HG02938 (cell line): Measurements from ENCODE around the gene SIGLEC5.
"Not testable (repeated sequence)": the region's sequence is repeated elsewhere in the genome, so short reads cannot be mapped to it uniquely, and the experiment has no call there.

ENCODE experiments used
- ATAC-seq: cut with Tn5 transposase; IDR thresholded peaks from one replicate; pipeline ENCODE4 v1.9.1; 2021; ENCODE audit warnings: mild to moderate bottlenecking, moderate library complexity; ENCODE audit not compliant: unreplicated experiment

The SIGLEC5 gene, protein sequence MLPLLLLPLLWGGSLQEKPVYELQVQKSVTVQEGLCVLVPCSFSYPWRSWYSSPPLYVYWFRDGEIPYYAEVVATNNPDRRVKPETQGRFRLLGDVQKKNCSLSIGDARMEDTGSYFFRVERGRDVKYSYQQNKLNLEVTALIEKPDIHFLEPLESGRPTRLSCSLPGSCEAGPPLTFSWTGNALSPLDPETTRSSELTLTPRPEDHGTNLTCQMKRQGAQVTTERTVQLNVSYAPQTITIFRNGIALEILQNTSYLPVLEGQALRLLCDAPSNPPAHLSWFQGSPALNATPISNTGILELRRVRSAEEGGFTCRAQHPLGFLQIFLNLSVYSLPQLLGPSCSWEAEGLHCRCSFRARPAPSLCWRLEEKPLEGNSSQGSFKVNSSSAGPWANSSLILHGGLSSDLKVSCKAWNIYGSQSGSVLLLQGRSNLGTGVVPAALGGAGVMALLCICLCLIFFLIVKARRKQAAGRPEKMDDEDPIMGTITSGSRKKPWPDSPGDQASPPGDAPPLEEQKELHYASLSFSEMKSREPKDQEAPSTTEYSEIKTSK

DNA sequence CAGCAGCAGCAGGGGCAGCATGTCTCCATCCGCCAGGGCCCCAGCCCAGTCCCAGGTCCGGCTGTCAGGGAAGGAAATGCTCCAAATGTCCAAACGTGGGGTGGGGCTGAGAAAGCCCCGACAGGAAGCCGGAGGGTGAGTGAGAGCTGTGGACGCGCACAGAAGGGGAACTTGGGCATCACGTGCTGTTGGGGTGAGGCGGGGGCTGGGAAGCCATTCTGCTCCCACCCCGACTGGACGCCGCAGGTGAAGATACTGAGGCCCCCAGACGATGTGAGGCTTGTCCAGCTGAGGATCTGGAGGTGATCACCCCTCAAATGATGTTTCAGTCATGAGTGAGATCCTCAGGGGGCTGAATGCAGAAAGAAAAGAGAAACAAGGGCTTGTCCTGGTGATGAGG is at the start of gene SIGLEC5:
Gene SIGLEC5 (minus strand): TSS at position 87 of the 400 bp plus-strand sequence. CDS start 66 bp downstream, at position 21.
- not testable (repeated sequence) for ATAC-seq

DNA sequence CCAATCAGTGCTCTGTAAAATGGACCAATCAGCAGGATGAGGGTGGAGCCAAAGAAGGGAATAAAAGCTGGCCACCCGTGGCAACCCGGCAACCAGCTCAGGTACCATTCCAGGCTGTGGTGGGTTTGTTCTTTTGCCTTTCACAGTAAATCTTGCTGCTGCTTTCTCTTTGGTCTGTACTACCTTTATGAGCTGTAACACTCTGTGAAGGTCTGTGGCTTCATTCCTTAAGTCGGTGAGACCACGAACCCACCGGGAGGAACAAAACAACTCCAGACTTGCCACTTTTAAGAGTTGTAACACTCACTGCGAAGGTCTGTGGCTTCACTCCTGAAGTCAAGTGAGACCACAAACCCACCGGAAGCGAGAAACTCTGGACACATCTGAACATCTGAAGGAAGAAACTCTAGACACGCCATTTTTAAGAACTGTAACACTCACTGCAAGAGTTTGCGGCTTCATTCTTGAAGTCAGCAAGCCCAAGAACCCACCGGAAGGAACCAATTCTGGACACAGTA is 46.4 kb upstream of the SIGLEC5 start:
- no peak for ATAC-seq

DNA sequence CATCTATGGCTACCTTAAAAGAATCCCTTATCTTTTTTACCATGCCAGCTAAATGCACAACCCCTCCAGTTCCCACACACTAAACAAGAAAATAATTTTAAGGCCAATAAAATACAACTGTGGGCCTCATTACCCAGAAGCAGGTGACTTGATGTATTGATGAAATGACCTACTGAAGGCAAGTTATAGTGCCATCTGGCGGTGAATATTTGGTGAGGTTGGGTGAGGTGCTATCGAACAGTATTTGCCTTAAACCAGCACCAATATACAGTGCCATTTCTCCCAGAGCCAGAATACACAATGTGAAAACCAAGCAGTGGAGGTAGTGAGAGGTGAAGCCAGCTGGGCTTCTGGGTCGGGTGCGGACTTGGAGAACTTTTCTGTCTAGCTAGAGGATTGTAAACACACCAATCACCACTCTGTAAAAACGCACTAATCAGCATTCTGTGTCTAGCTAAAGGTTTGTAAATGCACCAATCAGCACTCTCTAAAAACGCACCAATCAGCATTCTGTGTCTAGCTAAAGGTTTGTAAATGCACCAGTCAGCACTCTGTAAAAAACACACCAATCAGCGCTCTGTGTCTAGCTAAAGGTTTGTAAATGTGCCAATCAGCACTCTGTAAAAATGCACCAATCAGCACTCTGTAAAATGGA is 45.8 kb upstream of the SIGLEC5 start:
- not testable (repeated sequence) for ATAC-seq

DNA sequence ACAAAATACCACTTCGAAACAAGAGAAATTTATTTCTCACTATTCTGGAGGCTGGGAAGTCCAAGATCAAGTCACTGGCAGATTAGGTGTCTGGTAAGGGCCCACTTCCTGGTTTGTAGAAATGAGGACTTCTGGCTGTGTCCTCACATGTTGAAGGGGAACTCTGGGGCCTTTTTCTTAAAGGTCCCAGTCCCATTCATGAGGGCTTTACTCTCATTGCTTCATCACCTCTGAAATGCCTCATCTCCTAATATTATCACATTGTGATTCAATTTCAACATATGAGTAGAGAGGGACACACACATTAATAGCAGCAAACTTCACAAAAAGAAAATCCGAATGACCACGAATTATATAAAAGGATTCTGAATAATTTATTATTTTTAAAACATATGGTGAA is 38.0 kb upstream of the SIGLEC5 start:
- no peak for ATAC-seq

DNA sequence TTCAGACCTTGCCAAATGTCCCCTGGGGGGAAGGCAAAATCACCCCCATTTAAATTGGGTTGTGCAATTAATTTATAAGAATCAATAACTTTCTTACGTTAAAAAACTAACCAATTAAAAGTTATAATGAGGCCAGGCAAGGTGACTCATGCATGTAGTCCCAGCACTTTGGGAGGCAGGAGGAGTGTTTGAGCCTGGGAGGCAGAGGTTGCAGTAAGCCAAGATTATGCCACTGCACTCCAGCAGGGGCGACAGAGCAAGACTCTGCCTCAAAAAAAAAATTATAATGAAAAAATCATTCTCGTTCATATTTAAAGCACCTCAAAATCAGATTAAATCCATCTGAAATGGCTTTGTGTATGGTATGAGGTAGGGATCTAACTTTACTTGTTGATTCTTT is 34.8 kb upstream of the SIGLEC5 start:
- ATAC-seq: no peak

DNA sequence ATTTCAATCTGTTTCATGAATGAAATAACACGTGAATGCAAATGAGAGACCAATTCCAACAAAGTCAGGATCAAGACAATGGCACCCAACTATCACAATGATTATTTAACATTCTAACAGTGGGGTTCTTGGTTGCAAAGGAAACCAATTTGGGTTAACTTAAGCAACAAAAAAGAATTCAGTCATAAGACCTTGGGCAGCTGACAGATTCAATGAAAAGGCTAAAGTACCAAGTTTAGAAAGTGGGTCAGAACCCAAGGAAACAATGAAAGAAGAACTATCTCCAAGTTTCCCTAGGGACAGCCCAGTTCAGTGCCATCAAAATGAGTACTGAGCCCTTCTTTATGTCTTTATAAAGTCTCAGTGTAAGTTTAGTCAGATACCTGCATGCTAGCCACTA is 33.9 kb upstream of the SIGLEC5 start:
- ATAC-seq: no peak

DNA sequence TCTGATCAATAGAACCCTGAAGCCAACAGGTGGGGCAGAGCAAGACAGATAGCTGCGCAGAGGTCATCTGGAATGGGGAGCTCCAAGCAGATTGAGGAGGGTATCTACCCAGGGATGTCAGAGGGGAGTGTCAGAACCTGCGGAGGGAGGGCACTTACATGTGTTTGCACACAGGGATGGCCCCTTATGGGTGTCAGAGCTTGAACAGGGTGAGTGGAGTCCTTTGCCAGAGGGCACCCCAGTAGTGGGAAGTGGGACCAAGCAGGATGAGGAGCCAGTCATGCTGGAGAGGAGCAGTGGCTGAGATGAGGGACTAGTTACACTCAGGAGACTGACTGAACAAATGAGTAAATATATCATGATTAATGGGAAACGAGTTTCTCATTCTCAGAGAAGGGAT is 33.4 kb upstream of the SIGLEC5 start:
- no peak for ATAC-seq

DNA sequence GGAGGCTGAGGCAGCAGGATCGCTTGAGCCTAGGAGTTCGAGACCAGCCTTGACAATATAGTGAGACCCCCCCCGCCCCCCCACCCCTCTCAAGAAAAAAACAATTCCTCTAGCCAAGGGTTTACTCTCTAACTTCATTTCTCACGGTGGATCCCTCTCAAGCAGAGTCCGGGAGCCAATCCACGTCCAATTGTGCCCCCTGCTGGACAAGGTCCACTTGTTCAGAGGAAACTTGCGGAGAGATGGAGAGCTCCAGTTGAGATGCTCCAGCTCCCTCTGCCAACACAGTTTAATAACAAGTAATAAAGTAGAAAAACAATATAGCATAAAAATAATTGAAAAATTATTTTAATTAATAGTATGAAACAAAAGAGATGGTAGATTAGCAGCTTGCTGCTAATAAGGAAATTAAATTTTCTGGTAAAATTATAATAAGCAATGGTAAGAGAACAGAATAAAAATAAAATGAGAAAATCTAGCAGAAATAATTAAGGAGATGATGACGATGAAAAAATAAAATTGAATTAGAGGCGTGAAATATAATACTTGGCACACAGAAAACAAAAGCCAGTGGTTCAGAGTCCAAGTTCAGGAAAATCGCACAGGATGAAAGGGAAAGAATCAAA is 30.9 kb upstream of the SIGLEC5 start:
- no peak for ATAC-seq

DNA sequence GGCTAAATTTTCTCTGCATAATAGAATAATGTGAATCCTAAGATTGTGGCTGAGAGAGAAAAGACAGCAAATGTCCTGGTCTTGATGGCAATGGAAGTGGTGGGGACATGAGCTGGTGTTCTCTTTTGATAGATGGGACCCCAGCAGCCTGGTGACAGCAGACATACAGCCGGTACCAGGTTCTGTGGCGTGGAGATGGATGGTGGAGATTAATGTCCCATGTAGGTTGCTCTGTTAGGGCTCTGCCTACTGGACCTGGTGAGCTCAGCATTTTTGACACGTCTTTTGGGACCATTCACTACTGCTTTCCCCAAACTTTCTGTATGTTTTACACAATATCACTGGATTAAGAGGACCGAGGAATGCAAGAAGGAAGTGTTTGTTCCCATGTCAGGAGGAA is 24.6 kb upstream of the SIGLEC5 start:
- ATAC-seq: no peak

DNA sequence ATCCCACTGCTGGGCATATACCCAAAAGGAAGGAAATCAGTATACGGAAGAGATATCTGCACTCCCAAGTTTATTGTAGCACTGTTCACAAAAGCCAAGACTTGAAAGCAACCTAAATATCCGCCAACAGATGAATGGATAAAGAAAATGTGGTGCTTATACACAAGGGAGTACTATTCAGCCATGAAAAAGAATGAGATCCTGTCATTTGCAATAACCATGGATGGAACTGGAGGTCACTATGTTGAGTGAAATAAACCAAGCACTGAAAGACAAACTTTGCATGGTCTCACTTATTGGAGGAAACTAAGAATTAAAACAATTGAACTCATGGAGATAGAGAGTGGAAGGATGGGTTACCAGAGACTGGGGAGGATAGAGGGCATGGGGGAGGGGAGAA is 23.0 kb upstream of the SIGLEC5 start:
- no peak for ATAC-seq

DNA sequence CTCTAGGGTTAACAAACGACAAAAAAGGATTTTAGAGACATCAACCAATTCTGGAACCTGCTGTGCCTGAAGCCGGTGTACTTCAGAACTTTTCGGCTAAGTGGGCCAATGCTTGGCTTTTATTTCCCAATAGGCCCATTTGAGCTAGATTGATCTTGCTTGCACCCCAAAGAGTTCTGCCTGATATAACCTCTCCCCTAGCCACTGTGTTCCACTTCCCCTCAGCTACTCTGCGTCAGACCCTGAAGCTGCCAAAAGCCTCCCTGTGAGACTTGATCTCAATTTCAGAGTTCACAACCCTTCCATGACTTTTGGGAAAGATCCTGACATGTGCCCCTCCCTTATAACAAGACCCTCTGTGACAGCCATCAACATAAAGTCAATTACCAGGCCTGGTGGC is 22.1 kb upstream of the SIGLEC5 start:
- no peak for ATAC-seq

DNA sequence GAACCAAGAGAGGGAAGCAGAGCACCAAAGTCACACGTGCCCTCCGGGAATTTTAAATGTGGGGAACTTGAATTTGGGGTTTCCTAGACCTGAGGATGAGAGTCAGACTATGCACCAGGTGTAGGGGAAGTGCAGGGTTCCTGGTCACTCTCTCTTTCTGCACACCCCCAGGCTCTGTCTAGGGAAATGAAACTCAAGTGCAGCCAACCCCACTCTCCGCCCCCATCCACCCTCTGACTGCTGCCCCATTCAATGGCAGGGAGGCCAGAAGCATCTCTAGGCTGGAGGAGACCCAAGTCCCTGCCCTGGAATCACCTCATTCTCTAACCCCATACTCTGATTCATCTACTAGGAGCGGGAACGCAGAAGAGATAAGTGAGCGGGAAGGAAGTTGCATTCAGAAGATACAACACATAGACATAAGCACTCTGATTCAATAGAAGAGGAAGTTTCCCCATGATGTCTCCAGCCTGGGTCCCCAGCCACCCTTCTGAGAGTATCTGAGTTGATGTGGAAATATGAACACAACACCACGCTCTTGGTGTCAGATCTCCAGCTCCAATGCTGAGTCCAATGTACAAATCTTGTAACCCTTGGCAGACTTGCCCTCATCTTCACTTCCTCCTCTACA is 21.1 kb upstream of the SIGLEC5 start:
- ATAC-seq: no peak

DNA sequence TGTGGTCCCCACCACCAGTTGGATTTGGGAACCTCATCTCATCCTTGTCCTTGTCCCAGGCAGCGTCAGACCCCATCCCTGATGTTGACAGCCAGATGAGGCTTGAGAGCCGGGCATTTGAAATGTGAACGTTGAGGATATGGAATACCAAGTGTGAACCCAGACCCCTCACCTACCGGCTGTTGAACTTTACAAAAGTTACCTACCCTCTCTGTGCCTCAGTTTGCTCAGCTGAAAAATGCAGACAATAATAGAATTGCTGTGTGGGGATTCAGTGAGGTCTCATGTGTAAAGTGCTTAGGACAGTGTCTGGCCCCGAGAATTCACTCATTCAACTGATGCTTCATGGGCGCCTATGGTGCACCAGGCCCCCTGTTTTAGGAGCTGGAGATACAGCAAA is 17.1 kb upstream of the SIGLEC5 start:
- ATAC-seq: no peak

DNA sequence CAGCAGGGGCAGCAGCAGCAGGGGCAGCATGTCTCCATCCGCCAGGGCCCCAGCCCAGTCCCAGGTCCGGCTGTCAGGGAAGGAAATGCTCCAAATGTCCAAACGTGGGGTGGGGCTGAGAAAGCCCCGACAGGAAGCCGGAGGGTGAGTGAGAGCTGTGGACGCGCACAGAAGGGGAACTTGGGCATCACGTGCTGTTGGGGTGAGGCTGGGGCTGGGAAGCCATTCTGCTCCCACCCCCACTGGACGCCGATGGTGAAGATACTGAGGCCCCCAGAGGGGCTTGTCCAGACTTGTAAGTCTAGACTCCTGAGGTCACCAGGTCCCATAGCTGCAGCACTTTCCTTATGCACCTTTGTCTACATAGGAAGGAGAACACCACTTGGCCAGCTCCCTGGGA is 16.5 kb upstream of the SIGLEC5 start, which contains the start of gene SIGLEC14:
Gene SIGLEC14 (minus strand): TSS at position 96 of the 400 bp plus-strand sequence. CDS start 66 bp downstream, at position 30.
- ATAC-seq: not testable (repeated sequence)

DNA sequence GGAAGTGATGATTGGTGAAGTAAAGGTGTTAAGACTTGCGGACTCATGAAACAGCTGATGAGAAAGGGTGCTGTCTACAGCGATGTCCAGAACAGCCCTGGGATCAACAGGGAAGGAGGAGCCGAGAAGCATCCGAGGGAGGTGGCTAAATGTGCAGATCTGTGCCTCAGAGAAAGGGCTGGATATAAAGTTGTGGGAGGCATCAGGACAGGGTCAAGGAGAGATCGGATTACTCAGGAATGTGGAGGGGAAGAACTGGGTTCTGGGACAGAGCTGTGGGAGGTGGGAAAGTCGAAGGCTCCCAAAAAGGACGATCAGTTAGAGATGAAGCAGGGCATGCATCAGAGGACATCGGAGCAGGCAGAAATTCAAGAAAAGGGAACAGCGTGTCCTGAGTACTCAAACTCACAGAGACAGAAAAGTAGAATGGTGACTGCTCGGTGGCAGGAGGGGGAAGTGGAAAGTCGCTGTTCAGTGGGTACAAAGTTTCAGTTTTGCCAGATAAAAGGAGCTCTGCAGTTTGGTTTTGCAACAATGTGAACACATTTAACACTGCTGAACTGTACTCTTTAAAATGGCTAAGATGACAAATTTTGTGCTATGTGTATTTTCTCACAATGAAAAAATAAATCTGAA is 14.6 kb upstream of the SIGLEC5 start:
- ATAC-seq: no peak

DNA sequence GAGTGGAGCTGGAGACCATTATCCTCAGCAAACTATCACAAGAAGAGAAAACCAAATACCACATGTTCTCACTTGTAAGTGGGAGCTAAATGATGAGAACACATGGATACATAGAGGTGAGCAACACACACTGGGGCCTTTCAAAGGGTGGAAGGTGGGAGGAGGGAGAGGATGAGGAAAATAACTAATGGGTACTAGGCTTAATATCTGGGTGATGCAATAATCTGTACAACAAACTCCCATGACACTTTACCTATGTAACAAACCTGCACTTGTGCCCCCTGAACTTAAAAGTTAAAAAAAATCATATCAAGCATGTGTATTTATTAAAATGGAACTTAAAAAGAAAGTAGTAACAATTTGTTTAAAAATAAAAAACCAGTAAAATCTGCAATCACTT is 11.4 kb upstream of the SIGLEC5 start:
- ATAC-seq: no peak

DNA sequence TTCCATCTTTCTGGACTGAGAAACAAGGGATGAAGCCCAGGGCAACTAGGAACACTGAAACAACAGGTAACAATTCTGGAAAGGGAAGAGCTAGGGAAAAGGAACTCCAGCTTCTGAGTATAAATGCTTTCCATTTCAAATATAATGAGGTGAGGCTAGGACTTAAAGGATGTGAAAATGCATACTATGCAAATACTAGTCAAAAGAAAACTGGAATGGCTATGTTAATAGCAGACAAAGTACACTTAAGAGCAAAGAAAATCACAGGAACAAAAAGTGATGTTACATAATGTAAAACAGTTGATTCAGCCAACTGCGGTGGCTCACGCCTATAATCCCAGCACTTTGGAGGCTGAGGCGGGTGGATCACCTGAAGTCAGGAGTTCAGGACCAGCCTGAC is 10.2 kb upstream of the SIGLEC5 start:
- no peak for ATAC-seq

DNA sequence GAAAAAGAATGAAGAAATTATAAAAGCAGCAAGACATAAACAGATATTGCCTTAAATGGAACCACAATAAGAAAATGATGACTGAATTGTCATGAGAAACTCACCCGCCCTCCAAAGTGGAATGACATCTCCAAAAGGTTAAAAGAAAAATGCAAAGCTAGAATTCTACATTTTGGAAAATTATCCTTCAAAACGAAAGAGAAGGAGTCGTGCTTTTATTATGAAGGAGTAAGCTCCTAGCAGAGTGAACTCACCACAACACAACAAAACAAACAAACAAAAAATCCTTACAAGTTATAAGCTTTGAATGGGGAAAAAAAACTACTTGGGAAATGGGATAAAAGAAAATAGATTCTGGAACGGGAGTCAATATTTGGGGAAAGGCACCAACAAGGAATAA is 9.7 kb upstream of the SIGLEC5 start:
- no peak for ATAC-seq

DNA sequence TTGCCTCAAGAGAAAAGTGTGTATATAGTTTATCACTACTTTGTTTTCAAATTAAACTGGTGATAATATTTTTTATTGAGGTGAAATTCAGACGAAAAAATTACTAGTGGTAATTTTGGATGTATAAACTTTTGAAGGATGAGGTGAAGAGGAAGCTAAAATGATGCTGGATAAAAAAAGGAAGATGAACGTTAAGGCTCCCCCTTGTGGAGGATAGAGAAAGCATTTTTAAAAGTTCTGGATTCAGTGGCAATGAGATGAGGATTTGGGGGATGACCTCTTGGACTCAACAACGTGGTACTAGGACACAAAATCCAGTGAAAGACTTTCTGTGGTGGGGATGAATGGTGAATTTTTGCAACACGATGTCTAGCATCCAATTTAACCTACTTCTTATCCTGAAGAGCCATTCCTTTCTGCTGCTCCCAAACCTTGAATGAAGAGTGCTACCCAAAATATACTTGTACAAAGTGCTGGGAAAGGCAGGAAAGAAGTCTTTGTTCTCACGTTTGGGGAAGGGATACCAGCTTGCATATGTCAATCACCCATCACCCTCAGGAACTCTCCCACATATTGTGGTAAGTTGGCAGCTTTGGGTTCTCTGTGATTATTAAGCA is 7.3 kb upstream of the SIGLEC5 start:
- no peak for ATAC-seq

DNA sequence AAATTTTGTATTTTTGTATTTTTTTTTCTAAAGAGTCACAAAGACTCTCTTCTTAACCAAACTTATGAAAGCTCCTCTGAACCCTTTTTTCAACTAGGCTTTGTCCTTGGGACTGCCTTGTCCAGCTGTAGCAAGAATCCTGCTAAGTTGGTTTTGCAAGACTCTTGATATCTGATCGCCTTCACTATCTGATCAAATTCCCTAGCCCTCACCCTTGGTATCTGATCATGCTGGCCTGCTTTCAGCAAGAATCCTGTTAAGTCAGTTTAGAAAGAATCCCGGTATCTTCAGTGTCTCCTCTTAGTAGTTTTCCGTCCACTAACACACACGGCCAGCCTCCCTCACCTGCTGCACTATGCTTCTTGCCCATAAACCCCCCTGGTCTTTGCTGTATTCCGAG is 1.9 kb upstream of the SIGLEC5 start:
- no peak for ATAC-seq
